IMR-90 (cell line): ENCODE data around the gene MTREX. TPM values are rescaled to one million over a fixed set of nuclear protein-coding genes. Genes with fewer than 3 reads are reported as not detected.

Experiments
- ATAC-seq: fragments of 200-7000 bp; cut with Tn5 transposase; 2 replicates; pipeline ENCODE4 v1.9.1; 2020; ENCODE audit warnings: low read depth, mild to moderate bottlenecking, moderate library complexity
- BruUV-seq: library from RNA; stranded (reverse); fragments of 400-500 nt; replicated peaks from 2 replicates; lab custom pipeline; 2021; lab: Mats Ljungman, UMichigan
- CTCF ChIA-PET: fragments of 300-600 bp; formaldehyde crosslinking; extraction: SDS; loops from one replicate; lab custom pipeline; 2021; ENCODE audit warnings: antibody characterized with exemption; lab: Yijun Ruan, JAX
- POLR2A ChIA-PET: fragments of 300-600 bp; sonication (Branson Sonifier 250); formaldehyde crosslinking; loops from one replicate; lab custom pipeline; 2022; ENCODE audit warnings: antibody characterized with exemption; ENCODE audit not compliant: unreplicated experiment; lab: Charles Lee
- DNase-seq: peaks from one replicate; pipeline ENCODE4 v3.0.0; 2013
- H2AFZ ChIP-seq: replicated peaks from 2 replicates; pipeline ENCODE3; 2013; ENCODE audit warnings: low read length, mild to moderate bottlenecking; ENCODE audit not compliant: poor library complexity
- H2AK5ac ChIP-seq: 2 replicates; pipeline ENCODE4 v1.6.1; 2013; ENCODE audit warnings: low read depth, low read length, inconsistent platforms
- H2AK9ac ChIP-seq: replicated peaks from 2 replicates; pipeline ENCODE3; 2013; ENCODE audit warnings: mild to moderate bottlenecking, low read depth, low read length, moderate library complexity; ENCODE audit not compliant: poor library complexity
- H2BK120ac ChIP-seq: 2 replicates; pipeline ENCODE4 v1.6.1; 2013; ENCODE audit warnings: low read depth, low read length, inconsistent platforms
- H2BK15ac ChIP-seq: 3 replicates; pipeline ENCODE4 v1.6.1; 2013; ENCODE audit warnings: low read depth, low read length, inconsistent platforms
- H2BK20ac ChIP-seq: 2 replicates; pipeline ENCODE4 v1.6.1; 2013; ENCODE audit warnings: low read depth, mild to moderate bottlenecking, inconsistent platforms, low read length, moderate library complexity
- H2BK5ac ChIP-seq: 2 replicates; pipeline ENCODE4 v1.6.1; 2013; ENCODE audit warnings: mild to moderate bottlenecking, low read depth, low read length, inconsistent platforms; ENCODE audit not compliant: poor library complexity, severe bottlenecking
- H3K14ac ChIP-seq: replicated peaks from 2 replicates; pipeline ENCODE4 v1.6.1; 2013; ENCODE audit warnings: low read depth, low read length, inconsistent platforms
- H3K18ac ChIP-seq: 2 replicates; pipeline ENCODE4 v1.6.1; 2013; ENCODE audit warnings: low read depth, low read length, control low read depth
- H3K23ac ChIP-seq: 2 replicates; pipeline ENCODE4 v1.6.1; 2013; ENCODE audit warnings: low read depth, low read length, inconsistent platforms
- H3K27ac ChIP-seq: 2 replicates; pipeline ENCODE4 v1.5.1; 2013; ENCODE audit warnings: mild to moderate bottlenecking, control low read depth, low read length; ENCODE audit not compliant: insufficient read depth
- H3K27me3 ChIP-seq: 2 replicates; pipeline ENCODE4 v1.6.1; 2013; ENCODE audit warnings: low read length; ENCODE audit not compliant: control insufficient read depth, insufficient read depth
- H3K36me3 ChIP-seq: 2 replicates; pipeline ENCODE4 v1.6.1; 2013; ENCODE audit warnings: low read length, mixed read lengths; ENCODE audit not compliant: control insufficient read depth, insufficient read depth
- H3K4ac ChIP-seq: 2 replicates; pipeline ENCODE4 v1.6.1; 2013; ENCODE audit warnings: low read depth, low read length, inconsistent platforms
- H3K4me1 ChIP-seq: 2 replicates; pipeline ENCODE4 v1.6.1; 2013; ENCODE audit warnings: low read length, mixed read lengths; ENCODE audit not compliant: control insufficient read depth, insufficient read depth
- H3K4me2 ChIP-seq: 2 replicates; pipeline ENCODE4 v1.6.1; 2013; ENCODE audit warnings: low read depth, mild to moderate bottlenecking, control low read depth, low read length, moderate library complexity
- H3K4me3 ChIP-seq: 2 replicates; pipeline ENCODE4 v1.5.1; 2013; ENCODE audit warnings: low read depth, mild to moderate bottlenecking, control low read depth, low read length, moderate library complexity; ENCODE audit not compliant: insufficient read depth
- H3K56ac ChIP-seq: 2 replicates; pipeline ENCODE4 v1.6.1; 2013; ENCODE audit warnings: low read length, inconsistent platforms; ENCODE audit not compliant: insufficient read depth; ENCODE audit errors: extremely low read depth
- H3K79me1 ChIP-seq, 2 experiments: 2 replicates each; pipeline ENCODE4 v1.6.1; 2013; ENCODE audit warnings: low read length in 2 of 2, inconsistent platforms in 1 of 2, low read depth in 1 of 2
- H3K9ac ChIP-seq: 2 replicates; pipeline ENCODE4 v1.6.1; 2013; ENCODE audit warnings: low read depth, low read length, control low read depth
- H3K9me1 ChIP-seq: 2 replicates; pipeline ENCODE4 v1.6.1; 2013; ENCODE audit warnings: low read length, inconsistent platforms; ENCODE audit not compliant: insufficient read depth
- H3K9me3 ChIP-seq: 2 replicates; pipeline ENCODE4 v1.6.1; 2013; ENCODE audit warnings: low read length; ENCODE audit not compliant: control insufficient read depth, insufficient read depth
- H4K20me1 ChIP-seq: 2 replicates; pipeline ENCODE4 v1.6.1; 2013; ENCODE audit warnings: low read length, inconsistent platforms; ENCODE audit not compliant: insufficient read depth
- H4K5ac ChIP-seq: 2 replicates; pipeline ENCODE4 v1.6.1; 2013; ENCODE audit warnings: mild to moderate bottlenecking, low read depth, low read length, control low read depth
- H4K8ac ChIP-seq, 2 experiments: 2 replicates each; pipeline ENCODE4 v1.6.1; 2013; ENCODE audit warnings: low read depth in 2 of 2, low read length in 2 of 2, control low read depth in 1 of 2, inconsistent platforms in 1 of 2
- H4K91ac ChIP-seq: 2 replicates; pipeline ENCODE4 v1.6.1; 2013; ENCODE audit warnings: low read depth, low read length, inconsistent platforms; ENCODE audit not compliant: insufficient read depth
- BHLHE40 ChIP-seq: fragments of 150-350 bp; IDR thresholded peaks from 2 replicates; pipeline ENCODE4 v1.6.1; 2016; ENCODE audit warnings: mild to moderate bottlenecking, low read depth, low read length
- CEBPB ChIP-seq: IDR thresholded peaks from 2 replicates; pipeline ENCODE4 v1.6.1; 2012; ENCODE audit warnings: low read depth, low read length, improper control_type of control experiment
- CHD1 ChIP-seq: IDR thresholded peaks from 2 replicates; pipeline ENCODE4 v1.6.1; 2012; ENCODE audit warnings: low read depth, low read length, improper control_type of control experiment
- FOS ChIP-seq: fragments of 150-350 bp; IDR thresholded peaks from 2 replicates; pipeline ENCODE4 v1.6.1; 2016; ENCODE audit warnings: low read depth, low read length
- MAFK ChIP-seq: IDR thresholded peaks from 2 replicates; pipeline ENCODE4 v1.6.1; 2012; ENCODE audit warnings: low read depth, low read length, improper control_type of control experiment
- MAZ ChIP-seq: IDR thresholded peaks from 2 replicates; pipeline ENCODE4 v1.6.1; 2012; ENCODE audit warnings: low read depth, mild to moderate bottlenecking, low read length, improper control_type of control experiment, moderate library complexity, borderline replicate concordance
- MXI1 ChIP-seq: IDR thresholded peaks from 2 replicates; pipeline ENCODE4 v1.6.1; 2012; ENCODE audit warnings: low read depth, mild to moderate bottlenecking, low read length, moderate library complexity, borderline replicate concordance
- NFE2L2 ChIP-seq: fragments of 150-350 bp; IDR thresholded peaks from 2 replicates; pipeline ENCODE4 v1.6.1; 2016; ENCODE audit warnings: low read depth, mild to moderate bottlenecking, low read length
- POLR2A ChIP-seq: IDR thresholded peaks from 2 replicates; pipeline ENCODE4 v1.6.1; 2012; ENCODE audit warnings: mild to moderate bottlenecking, low read depth, low read length
- RAD21 ChIP-seq: IDR thresholded peaks from 2 replicates; pipeline ENCODE4 v1.6.1; 2012; ENCODE audit warnings: low read length, improper control_type of control experiment
- RCOR1 ChIP-seq: IDR thresholded peaks from 2 replicates; pipeline ENCODE4 v1.6.1; 2012; ENCODE audit warnings: mild to moderate bottlenecking, low read length, improper control_type of control experiment; ENCODE audit not compliant: insufficient replicate concordance
- RFX5 ChIP-seq: IDR thresholded peaks from 2 replicates; pipeline ENCODE4 v1.8.0; 2012; ENCODE audit warnings: low read depth, mild to moderate bottlenecking, low read length, moderate library complexity
- SMC3 ChIP-seq: fragments of 150-350 bp; IDR thresholded peaks from 2 replicates; pipeline ENCODE4 v1.6.1; 2016; ENCODE audit warnings: low read depth, mild to moderate bottlenecking, antibody characterized with exemption, low read length, moderate library complexity
- WGBS, 2 experiments: methylation state at CpG; one replicate each; pipeline versions ENCODE4 v1.1.5 to v1.1.7; 2013; ENCODE audit warnings: missing lambda C conversion rate in 2 of 2; ENCODE audit not compliant: insufficient read length in 1 of 2; ENCODE audit errors: extremely low coverage in 2 of 2; 5-methylcytosine and 5-hydroxymethylcytosine counted together
- dilution Hi-C: fragments of 300-500 bp; cut with HindIII; formaldehyde crosslinking; loops from one replicate; pipeline ENCODE4 v1.14.3; 2018; ENCODE audit warnings: low sequenced_read_pairs; ENCODE audit not compliant: unreplicated experiment
- in situ Hi-C: fragments of 300-500 bp; cut with MboI; formaldehyde crosslinking; loops from 3 replicates; pipeline ENCODE4 v1.14.3; 2019; ENCODE audit warnings: low sequenced_read_pairs, inconsistent platforms, mixed read lengths
- intact Hi-C: fragments of 100-400 bp; cut with micrococcal nuclease; formaldehyde crosslinking; loops from 2 replicates; pipeline ENCODE4 v1.10.0; 2022
- polyA plus RNA-seq, 3 experiments: library from polyadenylated mRNA; depleted of rRNA; stranded (reverse); fragments of >200 nt; gene quantifications; 2 replicates each; pipeline ENCODE4 v1.2.3, GENCODE V29; 2012; ENCODE audit warnings: low replicate concordance in 1 of 3
- total RNA-seq: library from RNA; depleted of rRNA; stranded (reverse); fragments of >200 nt; gene quantifications from 2 replicates; pipeline ENCODE4 v1.2.3, GENCODE V29; 2012
- TF ChIP-seq, protein P1 (sequence below): conservative IDR thresholded peaks from 2 replicates; pipeline ENCODE4 v1.5.1; 2012; ENCODE audit warnings: mild to moderate bottlenecking, low read depth, low read length, improper control_type of control experiment
- TF ChIP-seq, protein P2 (sequence below): fragments of 150-350 bp; IDR thresholded peaks from 2 replicates; pipeline ENCODE4 v1.6.1; 2016; ENCODE audit warnings: low read depth, mild to moderate bottlenecking, low read length, moderate library complexity, borderline replicate concordance
- TF ChIP-seq, protein P3 (sequence below): fragments of 150-350 bp; IDR thresholded peaks from 2 replicates; pipeline ENCODE4 v1.6.1; 2017; ENCODE audit warnings: mild to moderate bottlenecking, antibody characterized with exemption, low read length, low read depth

The MTREX gene
- total and polyA plus RNA-seq, 2 of the 4 experiments (the other 2 are of a cell fraction) = 22.1 to 33.2 TPM

DNA sequence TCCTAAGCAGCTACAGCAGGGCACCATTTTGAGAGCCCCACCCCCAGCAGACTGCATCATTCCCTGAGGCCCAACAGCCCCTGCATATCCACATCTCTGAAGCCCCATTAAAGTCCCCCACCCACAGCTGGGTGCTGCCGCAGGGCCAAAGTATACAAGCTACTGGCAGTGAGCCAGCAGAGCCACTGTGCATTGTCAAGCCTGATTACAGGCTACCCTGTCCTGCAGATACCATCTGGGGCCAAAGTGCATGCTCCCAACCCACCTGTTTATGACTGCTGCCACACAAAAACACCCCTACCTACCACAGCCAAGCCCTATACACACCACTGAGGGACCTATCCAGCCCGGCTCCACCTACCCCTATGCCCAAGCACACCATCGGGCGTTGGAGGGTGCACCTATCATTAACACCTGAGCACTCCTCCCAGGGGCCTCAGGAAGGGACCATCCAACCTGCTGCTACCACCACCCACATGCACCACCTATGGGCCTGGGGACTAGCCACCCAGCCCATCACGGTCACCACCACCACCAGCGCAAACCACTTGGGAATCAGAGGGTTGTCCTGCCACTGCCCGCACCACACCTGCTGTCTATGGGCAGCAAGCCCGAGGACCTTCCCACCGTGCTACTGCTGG is 121.9 kb downstream of the MTREX start:
- in situ Hi-C loops (no loop called here), intact Hi-C loops (no loop called here)
- CTCF ChIA-PET = no interaction called here

More for the DNA sequence above, 121.9 kb downstream of the MTREX start:
- Histone ChIP-seq H2AK9ac (no peak overlapping the region), H4K5ac (no peak overlapping the region), H3K23ac (no peak overlapping the region), H2BK120ac (no peak overlapping the region), H3K36me3 (peaks cover 16% of the 10 kb centered on the region), H3K4me1 (no peaks in the 10 kb centered on the region), H3K9me1 (peaks cover 6% of the 10 kb centered on the region; the same call in 1 of the 2 replicates), H2BK20ac (no peak overlapping the region), H3K18ac (no peak overlapping the region), H3K4me2 (no peak overlapping the region), H2AK5ac (no peak overlapping the region), H3K9me3 (peaks cover 2% of the 10 kb centered on the region), H4K91ac (no peak overlapping the region), H3K9ac (no peak overlapping the region), H4K8ac (no peak overlapping the region), H4K20me1 (peaks cover 3% of the 10 kb centered on the region; the same call in 1 of the 2 replicates), H3K4ac (no peak overlapping the region), H3K79me1 (peaks cover 13 to 20% of the 10 kb centered on the region in 2 experiments), H3K27ac (no peak overlapping the region), H3K56ac (no peak overlapping the region), H3K4me3 (no peak overlapping the region), H3K27me3 (no peaks in the 10 kb centered on the region), H2AFZ (no peak overlapping the region), H2BK5ac (no peak overlapping the region), H3K14ac (no peak overlapping the region), H2BK15ac (no peak overlapping the region)
- POLR2A ChIA-PET = no interaction called here
- no peak for TF ChIP-seq POLR2A
- no peak for TF ChIP-seq CEBPB
- TF ChIP-seq MAZ = no peak
- TF ChIP-seq RCOR1 = no peak
- no peak for TF ChIP-seq RFX5
- TF ChIP-seq, protein P1, sequence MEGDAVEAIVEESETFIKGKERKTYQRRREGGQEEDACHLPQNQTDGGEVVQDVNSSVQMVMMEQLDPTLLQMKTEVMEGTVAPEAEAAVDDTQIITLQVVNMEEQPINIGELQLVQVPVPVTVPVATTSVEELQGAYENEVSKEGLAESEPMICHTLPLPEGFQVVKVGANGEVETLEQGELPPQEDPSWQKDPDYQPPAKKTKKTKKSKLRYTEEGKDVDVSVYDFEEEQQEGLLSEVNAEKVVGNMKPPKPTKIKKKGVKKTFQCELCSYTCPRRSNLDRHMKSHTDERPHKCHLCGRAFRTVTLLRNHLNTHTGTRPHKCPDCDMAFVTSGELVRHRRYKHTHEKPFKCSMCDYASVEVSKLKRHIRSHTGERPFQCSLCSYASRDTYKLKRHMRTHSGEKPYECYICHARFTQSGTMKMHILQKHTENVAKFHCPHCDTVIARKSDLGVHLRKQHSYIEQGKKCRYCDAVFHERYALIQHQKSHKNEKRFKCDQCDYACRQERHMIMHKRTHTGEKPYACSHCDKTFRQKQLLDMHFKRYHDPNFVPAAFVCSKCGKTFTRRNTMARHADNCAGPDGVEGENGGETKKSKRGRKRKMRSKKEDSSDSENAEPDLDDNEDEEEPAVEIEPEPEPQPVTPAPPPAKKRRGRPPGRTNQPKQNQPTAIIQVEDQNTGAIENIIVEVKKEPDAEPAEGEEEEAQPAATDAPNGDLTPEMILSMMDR = no peak
- no peak for TF ChIP-seq BHLHE40
- no peak for TF ChIP-seq MAFK
- no peak for TF ChIP-seq MXI1
- TF ChIP-seq SMC3 = no peak
- TF ChIP-seq, protein P2, sequence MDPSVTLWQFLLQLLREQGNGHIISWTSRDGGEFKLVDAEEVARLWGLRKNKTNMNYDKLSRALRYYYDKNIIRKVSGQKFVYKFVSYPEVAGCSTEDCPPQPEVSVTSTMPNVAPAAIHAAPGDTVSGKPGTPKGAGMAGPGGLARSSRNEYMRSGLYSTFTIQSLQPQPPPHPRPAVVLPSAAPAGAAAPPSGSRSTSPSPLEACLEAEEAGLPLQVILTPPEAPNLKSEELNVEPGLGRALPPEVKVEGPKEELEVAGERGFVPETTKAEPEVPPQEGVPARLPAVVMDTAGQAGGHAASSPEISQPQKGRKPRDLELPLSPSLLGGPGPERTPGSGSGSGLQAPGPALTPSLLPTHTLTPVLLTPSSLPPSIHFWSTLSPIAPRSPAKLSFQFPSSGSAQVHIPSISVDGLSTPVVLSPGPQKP = no peak
- no peak for TF ChIP-seq NFE2L2
- no peak for TF ChIP-seq FOS
- TF ChIP-seq, protein P3, sequence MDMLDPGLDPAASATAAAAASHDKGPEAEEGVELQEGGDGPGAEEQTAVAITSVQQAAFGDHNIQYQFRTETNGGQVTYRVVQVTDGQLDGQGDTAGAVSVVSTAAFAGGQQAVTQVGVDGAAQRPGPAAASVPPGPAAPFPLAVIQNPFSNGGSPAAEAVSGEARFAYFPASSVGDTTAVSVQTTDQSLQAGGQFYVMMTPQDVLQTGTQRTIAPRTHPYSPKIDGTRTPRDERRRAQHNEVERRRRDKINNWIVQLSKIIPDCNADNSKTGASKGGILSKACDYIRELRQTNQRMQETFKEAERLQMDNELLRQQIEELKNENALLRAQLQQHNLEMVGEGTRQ = no peak
- no peak for TF ChIP-seq RAD21
- TF ChIP-seq CHD1 = no peak
- 90% methylated on average over 2 of the region's 9 CpGs; no CpG with 5 or more reads in 1 of the 2 experiments for WGBS, 2 experiments
- dilution Hi-C loops = no loop called here
- ATAC-seq = no peak
- BruUV-seq = no TSS peak
- DNase-seq = no peak
